HG02678 (cell line): Measurements from ENCODE around the gene KCNH8.
"Not testable (repeated sequence)": the region's sequence is repeated elsewhere in the genome, so short reads cannot be mapped to it uniquely, and the experiment has no call there.

Experiments used
- ATAC-seq: cut with Tn5 transposase; IDR thresholded peaks from one replicate; pipeline ENCODE4 v1.9.1; 2021; ENCODE audit warnings: mild to moderate bottlenecking, moderate library complexity; ENCODE audit not compliant: unreplicated experiment

The KCNH8 gene

GRCh38 chr3:19171794-19172193, 23.5 kb downstream of the KCNH8 start:
- no peak for ATAC-seq

- no peak for ATAC-seq
Measured at GRCh38 chr3:19173945-19174344, 25.6 kb downstream of the KCNH8 start.

- no peak for ATAC-seq
Measured at GRCh38 chr3:19183584-19183983, 35.3 kb downstream of the KCNH8 start.

GRCh38 chr3:19190126-19190525, 41.8 kb downstream of the KCNH8 start:
- no peak for ATAC-seq

- ATAC-seq, result no peak
Measured at GRCh38 chr3:19190602-19191001, 42.3 kb downstream of the KCNH8 start.

GRCh38 chr3:19199131-19199530, 50.8 kb downstream of the KCNH8 start:
- no peak for ATAC-seq

GRCh38 chr3:19202303-19202702, 54.0 kb downstream of the KCNH8 start:
- ATAC-seq, result no peak

GRCh38 chr3:19202754-19203153, 54.4 kb downstream of the KCNH8 start:
- no peak for ATAC-seq

GRCh38 chr3:19206540-19206939, 58.2 kb downstream of the KCNH8 start:
- no peak for ATAC-seq

- ATAC-seq, result peak; percentile 45
Measured at GRCh38 chr3:19213603-19214220, 65.4 kb downstream of the KCNH8 start.

GRCh38 chr3:19215427-19215826, 67.1 kb downstream of the KCNH8 start:
- no peak for ATAC-seq

- ATAC-seq, result no peak
Measured at GRCh38 chr3:19216669-19217337, 68.5 kb downstream of the KCNH8 start.

- no peak for ATAC-seq
Measured at GRCh38 chr3:19220311-19220710, 72.0 kb downstream of the KCNH8 start.

- ATAC-seq, result no peak
Measured at GRCh38 chr3:19221081-19221480, 72.8 kb downstream of the KCNH8 start.

- ATAC-seq, result no peak
Measured at GRCh38 chr3:19226479-19226878, 78.2 kb downstream of the KCNH8 start.

- ATAC-seq, result no peak
Measured at GRCh38 chr3:19228167-19228566, 79.9 kb downstream of the KCNH8 start.

- no peak for ATAC-seq
Measured at GRCh38 chr3:19229086-19229485, 80.8 kb downstream of the KCNH8 start.

GRCh38 chr3:19229881-19230280, 81.6 kb downstream of the KCNH8 start:
- peak; percentile 67 for ATAC-seq

- no peak for ATAC-seq
Measured at GRCh38 chr3:19231792-19232461, 83.6 kb downstream of the KCNH8 start.

- ATAC-seq, result no peak
Measured at GRCh38 chr3:19232566-19232965, 84.3 kb downstream of the KCNH8 start.

GRCh38 chr3:19233882-19234784, 85.8 kb downstream of the KCNH8 start:
- ATAC-seq, result not testable (repeated sequence)
